GM10266 (cell line): Measurements from ENCODE around the gene SLF2.
"Not testable (repeated sequence)": the region's sequence is repeated elsewhere in the genome, so short reads cannot be mapped to it uniquely, and the experiment has no call there.

Source experiments
- DNase-seq: peaks from one replicate; pipeline ENCODE4 v3.0.0; 2012; ENCODE audit errors: extremely low spot score
- CTCF ChIP-seq: IDR thresholded peaks from 2 replicates; pipeline ENCODE4 v1.5.1; 2012; ENCODE audit warnings: mild to moderate bottlenecking, low read depth; ENCODE audit not compliant: control insufficient read depth, insufficient read depth; ENCODE audit errors: missing control alignments

Gene SLF2

GRCh38 chr10:100969187-100970075 is 56.7 kb downstream of the SLF2 start, which contains the start of gene SEMA4G:
Gene SEMA4G (plus strand): TSS chr10:100969504. CDS start chr10:100972913, 3,409 bp downstream.
- peak; percentile 76 for TF ChIP-seq CTCF
- DNase-seq, result peak; percentile 75

GRCh38 chr10:100970076-100970913 is 57.5 kb downstream of the SLF2 start:
- no peak for TF ChIP-seq CTCF
- peak; percentile 70 for DNase-seq

- TF ChIP-seq CTCF, result no peak
- no peak for DNase-seq
These were observed 58.4 kb downstream of the SLF2 start for GRCh38 chr10:100970914-100971811.

- no peak for DNase-seq
- TF ChIP-seq CTCF, result no peak
These were observed 59.5 kb downstream of the SLF2 start for GRCh38 chr10:100972115-100972903.

GRCh38 chr10:100972904-100973535 is 60.3 kb downstream of the SLF2 start:
- DNase-seq, result no peak
- TF ChIP-seq CTCF, result no peak

GRCh38 chr10:100975397-100975796 is 62.6 kb downstream of the SLF2 start:
- DNase-seq, result not testable (repeated sequence)
